Measurements from ENCODE around the gene CBFA2T3.
"Not testable (repeated sequence)": the region's sequence is repeated elsewhere in the genome, so short reads cannot be mapped to it uniquely, and the experiment has no call there.

The CBFA2T3 gene

GRCh38 chr16:88977018-88977811 lies at the start of gene CBFA2T3:
Gene CBFA2T3 (minus strand): TSS chr16:88977207. CDS start chr16:88976807, 400 bp downstream.
- no peak for DNase-seq (ENCODE audit: low read depth in 2 of 2)

- no peak for DNase-seq (ENCODE audit: low read depth in 2 of 2)
These were observed 49.2 kb upstream of the CBFA2T3 start for GRCh38 chr16:89026121-89026612.

DNA sequence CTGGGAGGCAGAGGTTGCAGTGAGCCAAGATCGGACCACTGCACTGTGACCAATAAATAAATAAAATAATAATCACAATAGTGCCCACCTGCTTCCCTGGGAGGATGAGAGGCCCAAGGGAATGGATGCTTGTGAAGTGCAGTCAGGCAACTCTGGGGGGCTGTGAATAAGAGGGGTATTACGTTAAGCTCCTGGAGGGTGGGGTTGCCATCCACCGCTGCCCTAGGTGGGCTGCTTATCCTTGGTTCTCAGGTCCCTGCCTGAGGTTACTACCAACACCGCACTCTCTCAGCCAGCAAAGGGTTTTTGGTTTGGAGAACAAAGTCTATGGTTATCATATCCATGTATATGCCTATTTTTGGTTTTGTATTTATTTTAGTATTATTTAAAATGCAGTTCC lies 48.6 kb upstream of the CBFA2T3 start:
- DNase-seq (ENCODE audit: low read depth in 2 of 2), result no peak

GRCh38 chr16:89024546-89025060 lies 47.6 kb upstream of the CBFA2T3 start:
- DNase-seq (ENCODE audit: low read depth in 2 of 2), result no peak

DNA sequence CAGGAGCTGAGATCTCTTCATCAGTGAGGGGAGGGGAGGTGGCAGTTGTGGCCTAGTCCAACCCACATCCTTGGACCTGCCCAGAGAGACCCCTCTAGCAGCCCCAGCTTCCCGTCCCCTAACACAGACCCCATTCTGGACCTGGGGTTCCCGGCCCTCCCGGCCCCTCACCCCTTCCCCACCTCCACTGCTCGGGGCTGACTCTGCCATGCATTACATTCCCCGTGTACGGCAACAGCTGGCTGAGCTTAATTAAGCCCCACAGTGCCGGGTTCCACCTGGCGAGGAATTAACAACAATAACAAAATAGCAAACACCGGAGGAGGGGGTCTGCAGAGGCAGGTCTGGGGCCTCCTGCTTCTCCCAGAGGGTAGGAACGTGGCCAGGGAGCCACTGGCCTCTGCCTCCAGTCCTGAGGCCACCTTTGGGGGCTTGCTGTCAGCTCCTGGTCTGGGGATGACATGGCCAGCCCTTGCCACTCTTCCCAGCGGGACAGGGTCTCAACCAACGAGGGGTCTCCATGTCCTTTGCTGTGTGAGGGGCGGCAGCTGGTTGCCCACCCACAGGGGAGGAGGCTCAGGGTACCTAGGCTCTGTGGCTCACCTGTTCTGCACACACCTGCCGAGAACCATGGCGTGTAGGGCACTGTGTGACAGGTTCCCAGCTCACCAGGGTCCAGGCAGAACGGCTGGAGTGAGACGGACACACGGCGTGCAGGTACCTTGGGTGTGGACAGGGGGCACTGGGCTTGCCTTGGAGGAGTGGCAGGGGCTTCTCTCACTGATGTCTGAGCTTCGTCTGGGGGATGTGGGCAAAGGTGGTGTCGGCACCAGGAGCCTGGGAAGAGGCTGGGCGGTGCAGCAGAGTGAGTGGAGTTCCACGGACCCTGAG lies 46.9 kb upstream of the CBFA2T3 start:
- no peak for DNase-seq (ENCODE audit: low read depth in 2 of 2)

- no peak for DNase-seq (ENCODE audit: low read depth in 2 of 2)
These were observed 46.1 kb upstream of the CBFA2T3 start for GRCh38 chr16:89023151-89023551.

GRCh38 chr16:89022051-89022836 lies 45.2 kb upstream of the CBFA2T3 start:
- no peak for DNase-seq (ENCODE audit: low read depth in 2 of 2)

- DNase-seq (ENCODE audit: low read depth in 2 of 2), result no peak
These were observed 44.1 kb upstream of the CBFA2T3 start for GRCh38 chr16:89020925-89021595.

DNA sequence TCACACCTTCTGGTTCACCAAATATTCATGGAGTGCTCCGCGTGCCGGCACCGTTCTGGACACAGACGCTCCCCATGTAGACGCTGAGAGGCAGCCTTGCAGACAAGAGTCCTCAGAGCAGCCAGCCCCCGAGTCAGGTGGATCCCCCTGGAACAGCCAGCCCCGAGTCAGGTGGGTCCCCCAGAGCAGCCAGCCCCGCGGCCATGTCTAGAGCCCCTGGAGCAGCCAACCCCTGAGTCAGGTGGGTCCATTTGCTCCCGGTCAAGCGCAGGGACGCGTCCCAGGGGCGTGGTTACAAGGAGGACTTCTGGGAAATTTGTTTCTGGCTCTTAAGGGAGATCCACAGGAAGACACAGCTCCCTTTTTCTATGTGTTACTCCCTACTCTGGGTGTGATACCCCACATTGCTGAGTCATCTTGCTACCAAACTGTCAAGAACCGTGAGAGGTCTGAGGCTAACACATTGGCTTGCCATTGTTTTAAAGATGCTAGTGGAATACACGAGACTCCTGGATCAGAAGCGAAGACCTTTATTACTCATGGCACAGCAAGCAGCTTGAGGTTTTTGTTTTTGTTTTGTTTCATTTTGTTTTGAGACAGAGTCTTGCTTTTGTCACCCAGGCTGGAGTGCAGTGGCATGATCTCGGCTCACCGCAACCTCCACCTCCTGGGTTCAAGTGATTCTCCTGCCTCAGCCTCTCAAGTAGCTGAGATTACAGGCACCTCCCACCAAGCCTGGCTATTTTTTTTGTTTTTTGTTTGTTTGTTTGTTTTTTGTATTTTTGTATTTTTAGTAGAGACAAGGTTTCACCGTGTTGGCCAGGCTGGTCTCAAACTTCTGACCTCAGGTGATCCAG lies 43.3 kb upstream of the CBFA2T3 start:
- DNase-seq (ENCODE audit: low read depth in 2 of 2), result no peak

DNA sequence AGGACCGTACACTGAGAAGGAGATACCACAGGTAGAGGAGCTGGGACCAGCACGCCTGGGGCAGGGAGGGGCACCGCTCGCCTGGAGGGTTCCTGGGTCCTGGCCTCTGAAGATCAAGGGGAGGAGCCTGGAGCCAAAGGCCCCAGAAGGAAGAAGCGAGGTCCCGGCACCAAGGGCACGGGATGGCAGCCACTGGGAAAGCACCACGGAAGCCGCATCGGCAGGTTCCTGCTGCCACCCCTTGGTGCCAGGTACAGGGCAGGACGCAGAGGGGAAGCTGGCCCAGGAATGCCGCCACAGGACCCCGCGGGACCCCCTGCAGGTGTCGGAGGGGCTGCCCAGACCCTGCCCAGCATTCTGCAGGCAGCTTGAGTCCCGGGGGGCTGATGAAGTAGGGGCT lies 42.5 kb upstream of the CBFA2T3 start:
- DNase-seq (ENCODE audit: low read depth in 2 of 2), result no peak

DNA sequence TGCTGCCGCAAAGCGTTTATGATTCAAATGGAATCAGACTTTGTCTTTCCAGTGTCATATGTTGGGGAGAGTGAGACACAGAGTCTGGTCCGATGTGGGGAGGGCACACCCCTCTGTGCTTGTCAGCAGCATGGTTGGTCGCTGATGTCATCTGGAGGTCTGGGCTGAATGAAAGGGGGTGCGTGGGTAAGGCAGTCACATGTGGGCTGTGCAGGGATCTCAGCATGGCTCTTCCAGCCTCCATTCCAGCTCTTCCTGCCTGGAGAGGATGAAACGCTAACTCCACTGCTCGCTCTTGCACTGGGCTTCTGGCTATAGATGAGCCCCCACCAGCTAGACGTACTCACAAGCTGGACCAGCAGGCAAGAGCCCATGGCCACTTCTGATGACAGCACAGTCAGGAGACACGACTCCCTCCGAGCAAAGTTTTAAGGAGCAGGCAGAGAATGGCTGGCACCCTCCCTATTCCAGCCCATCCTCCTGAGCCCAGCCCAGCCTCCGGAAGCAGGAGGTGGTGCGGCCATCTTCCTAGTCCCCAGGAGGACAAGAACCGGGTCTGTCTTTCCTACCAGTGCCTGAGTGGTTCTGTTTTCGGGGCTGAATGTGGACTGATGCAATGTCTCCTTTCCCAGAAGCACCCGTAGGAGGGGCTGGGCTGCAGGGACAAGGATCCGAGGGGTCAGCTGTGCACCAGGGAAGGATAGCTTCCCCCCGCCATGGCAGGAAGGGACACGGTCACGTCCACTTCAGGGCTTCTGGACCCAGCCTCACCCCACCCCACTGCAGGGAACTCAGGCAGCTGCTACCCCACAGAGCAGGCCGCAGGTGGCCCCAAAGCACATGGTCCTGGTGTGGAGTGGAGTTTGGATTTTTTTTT lies 41.5 kb upstream of the CBFA2T3 start:
- no peak for DNase-seq (ENCODE audit: low read depth in 2 of 2)

DNA sequence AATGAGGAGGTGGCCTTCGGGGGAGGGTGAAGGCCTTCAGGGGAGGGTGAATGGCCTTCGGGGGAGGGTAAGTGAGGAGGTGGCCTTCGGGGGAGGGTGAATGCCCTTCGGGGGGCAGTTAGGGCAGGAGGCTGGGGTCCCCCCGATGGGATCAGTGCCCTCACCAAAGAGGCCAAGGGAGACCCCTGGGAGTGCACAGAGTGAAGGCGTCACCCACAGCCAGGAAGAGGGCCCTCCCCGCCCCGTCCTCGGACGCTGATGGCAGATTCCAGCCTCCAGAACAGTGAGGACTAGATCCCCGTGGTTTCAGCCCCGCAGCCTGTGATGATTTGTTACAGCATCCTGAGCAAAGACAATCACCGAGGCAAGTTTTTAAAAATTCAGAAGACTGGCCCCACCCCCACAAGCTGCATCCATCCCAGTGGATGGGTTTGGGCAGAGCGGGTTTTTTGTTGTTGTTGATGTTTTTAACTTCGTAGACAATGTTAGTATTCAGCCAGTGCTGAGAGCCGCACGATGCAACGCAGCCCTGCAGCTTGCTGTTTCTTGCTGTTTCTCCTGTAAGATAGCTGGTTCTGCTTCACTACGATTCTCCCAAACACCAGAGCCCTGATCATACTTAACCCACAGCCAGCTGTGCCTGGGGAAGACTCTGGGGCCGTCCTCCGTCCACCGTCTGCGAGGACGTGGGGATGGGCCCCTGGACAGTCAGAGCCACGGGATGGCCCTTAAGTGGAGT lies 40.7 kb upstream of the CBFA2T3 start:
- DNase-seq (ENCODE audit: low read depth in 2 of 2), result no peak

DNA sequence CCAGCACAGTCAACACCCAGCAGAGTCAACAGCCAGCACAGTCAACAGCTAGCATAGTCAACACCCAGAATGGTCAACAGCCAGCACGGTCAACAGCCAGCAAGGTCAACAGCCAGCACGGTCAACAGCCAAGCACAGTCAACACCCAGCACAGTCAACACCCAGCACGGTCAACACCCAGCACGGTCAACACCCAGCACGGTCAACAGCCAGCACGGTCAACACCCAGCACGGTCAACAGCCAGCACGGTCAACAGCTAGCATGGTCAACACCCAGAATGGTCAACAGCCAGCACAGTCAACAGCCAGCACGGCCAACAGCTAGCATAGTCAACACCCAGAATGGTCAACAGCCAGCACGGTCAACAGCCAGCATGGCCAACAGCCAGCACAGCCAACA lies 39.6 kb upstream of the CBFA2T3 start:
- not testable (repeated sequence) for DNase-seq (ENCODE audit: low read depth in 2 of 2)

DNA sequence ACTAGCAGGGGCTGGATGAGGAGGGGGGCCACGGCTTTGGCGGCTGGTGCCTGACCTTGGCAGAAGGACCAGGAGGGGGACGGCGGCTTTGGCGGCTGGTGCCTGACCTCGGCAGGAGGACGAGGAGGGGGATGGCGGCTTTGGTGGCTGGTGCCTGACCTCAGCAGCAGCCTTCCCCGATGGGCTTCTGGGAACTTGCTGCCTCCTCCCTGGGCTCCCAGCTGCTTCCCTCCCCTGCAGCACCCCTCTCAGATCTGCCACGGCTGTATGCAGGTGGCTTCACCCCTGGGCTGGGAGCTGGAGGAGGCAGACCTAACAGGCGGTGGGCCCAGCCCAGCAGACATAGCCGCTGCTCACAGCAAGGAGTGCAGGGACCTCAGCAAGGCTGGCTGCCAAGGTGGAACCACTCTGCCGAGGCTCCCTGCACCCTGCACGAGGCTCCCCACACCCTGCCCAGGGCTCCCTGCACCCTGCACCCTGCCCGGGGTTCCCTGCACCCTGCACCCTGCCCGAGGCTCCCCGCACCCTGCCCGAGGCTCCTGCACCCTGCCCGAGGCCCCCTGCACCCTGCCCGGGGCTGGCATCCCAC lies 38.4 kb upstream of the CBFA2T3 start:
- DNase-seq (ENCODE audit: low read depth in 2 of 2), result no peak

DNA sequence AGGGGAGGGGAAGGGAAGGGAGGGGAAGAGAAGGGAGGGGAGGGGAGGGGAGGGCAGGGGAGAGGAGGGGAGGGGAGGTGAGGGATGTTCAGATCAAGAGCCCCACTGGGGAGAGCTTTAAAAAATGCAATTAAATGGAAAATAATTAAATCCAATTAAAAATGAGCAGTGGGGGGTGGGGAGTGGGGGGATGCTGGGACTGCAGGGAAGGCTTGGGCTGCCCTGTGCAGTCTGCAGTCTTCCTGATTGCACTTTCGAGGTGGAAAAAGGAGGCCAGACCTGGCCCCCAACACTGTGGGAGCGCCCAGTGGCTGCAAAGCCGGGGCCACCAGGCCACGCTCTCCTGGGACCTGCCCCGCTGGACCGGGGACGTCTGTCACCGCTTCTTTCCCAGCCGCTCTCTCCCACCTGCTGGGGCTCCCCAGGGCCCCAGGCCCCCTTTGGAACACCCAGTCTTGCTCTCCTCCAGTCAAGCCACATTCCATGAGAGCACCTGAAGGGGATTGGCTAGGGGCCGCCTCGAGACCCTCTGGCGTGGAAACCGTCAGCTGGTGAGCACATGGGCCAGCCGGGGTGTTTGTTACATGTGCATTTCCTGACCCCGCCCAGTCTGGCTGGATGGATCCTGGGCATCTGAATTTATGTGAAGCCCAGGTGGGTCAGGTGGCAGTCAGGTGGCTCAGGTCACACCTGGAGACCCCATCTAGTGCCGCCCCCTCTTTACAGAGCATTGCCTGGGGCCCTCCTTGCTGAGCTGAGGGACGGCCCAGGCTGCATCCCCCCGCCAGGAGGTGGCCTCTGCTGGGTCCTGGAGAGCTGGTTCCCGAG lies 37.6 kb upstream of the CBFA2T3 start:
- DNase-seq (ENCODE audit: low read depth in 2 of 2), result no peak

- DNase-seq (ENCODE audit: low read depth in 2 of 2), result no peak
These were observed 36.8 kb upstream of the CBFA2T3 start for GRCh38 chr16:89013692-89014402.

Measured in fibroblast of skin of left quadriceps (primary cell).